ENCODE measurements around the gene RNF138. TPM values are rescaled to one million over a fixed set of nuclear protein-coding genes. Genes with fewer than 3 reads are reported as not detected.

Gene RNF138
- total and polyA plus RNA-seq, 2 of the 13 experiments (the other 11 are each of a cell fraction or from before 2014, with no cell fraction given) = 14.6 to 33.6 TPM

GRCh38 chr18:32074206-32074605 lies 17.5 kb upstream of the RNF138 start:
- no peaks in the 10 kb centered on the region for H4K20me1 ChIP-seq (ENCODE audit: insufficient read depth, low read length)
- H3K27ac ChIP-seq (ENCODE audit: extremely low read length, insufficient read depth, low read length) = no peak overlapping the region
- H3K79me2 ChIP-seq (ENCODE audit: insufficient read depth, low read length) = no peaks in the 10 kb centered on the region
- H2AFZ ChIP-seq (ENCODE audit: low read length) = no peak overlapping the region
- POLR2A ChIA-PET = no interaction called here
- no peak for ATAC-seq
- TF ChIP-seq ZFP91 (CRISPR knock-in tag; IDR thresholded peaks at IDR 0.05; ENCODE audit: borderline replicate concordance) = no peak
- TF ChIP-seq, protein P1, sequence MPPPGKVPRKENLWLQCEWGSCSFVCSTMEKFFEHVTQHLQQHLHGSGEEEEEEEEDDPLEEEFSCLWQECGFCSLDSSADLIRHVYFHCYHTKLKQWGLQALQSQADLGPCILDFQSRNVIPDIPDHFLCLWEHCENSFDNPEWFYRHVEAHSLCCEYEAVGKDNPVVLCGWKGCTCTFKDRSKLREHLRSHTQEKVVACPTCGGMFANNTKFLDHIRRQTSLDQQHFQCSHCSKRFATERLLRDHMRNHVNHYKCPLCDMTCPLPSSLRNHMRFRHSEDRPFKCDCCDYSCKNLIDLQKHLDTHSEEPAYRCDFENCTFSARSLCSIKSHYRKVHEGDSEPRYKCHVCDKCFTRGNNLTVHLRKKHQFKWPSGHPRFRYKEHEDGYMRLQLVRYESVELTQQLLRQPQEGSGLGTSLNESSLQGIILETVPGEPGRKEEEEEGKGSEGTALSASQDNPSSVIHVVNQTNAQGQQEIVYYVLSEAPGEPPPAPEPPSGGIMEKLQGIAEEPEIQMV (CRISPR knock-in tag; IDR thresholded peaks at IDR 0.05; ENCODE audit: low read depth) = no peak
- TF ChIP-seq HOXA5 (CRISPR knock-in tag; IDR thresholded peaks at IDR 0.05) = no peak
- no peaks in the 10 kb centered on the region for H3K9me3 ChIP-seq (ENCODE audit: low read length)
- H3K27me3 ChIP-seq (ENCODE audit: control insufficient read depth in 1 of 2, insufficient read depth in 2 of 2, low read length in 2 of 2) = no peaks in the 10 kb centered on the region
- DNase-seq (ENCODE audit: low spot score) = no peak
- no TSS peak for BruUV-seq (replicated peaks)
- no peaks in the 10 kb centered on the region for H3K36me3 ChIP-seq (replicated peaks in 1 of 2; ENCODE audit: control insufficient read depth in 1 of 2, insufficient read depth in 2 of 2, low read length in 2 of 2)
- no peaks in the 10 kb centered on the region for H3K4me1 ChIP-seq (ENCODE audit: insufficient read depth, low read length)
- intact Hi-C loops (cut with micrococcal nuclease; ENCODE audit: unreplicated experiment) (no loop called here), in situ Hi-C loops (cut with HindIII; ENCODE audit: extremely low pct_ligation_motif_present, low pct_unique_long_range_greater_than_20kb) (no loop called here)
- no peak for FAIRE-seq
- H3K4me3 ChIP-seq (replicated peaks in 1 of 3; ENCODE audit: insufficient read depth in 1 of 3, low read depth in 2 of 3, low read length in 3 of 3) = no peak overlapping the region
- CTCF ChIA-PET (ENCODE audit: low intra/inter-chr PET ratio, low total read pairs) = no interaction called here
- 100% methylated on average over 1 of the region's 1 CpG for WGBS (ENCODE audit: low lambda C conversion rate)
- no peak overlapping the region for H3K4me2 ChIP-seq (ENCODE audit: low read depth, low read length)
- no peak overlapping the region for H3K9ac ChIP-seq (ENCODE audit: insufficient read depth, low read depth, low read length)

DNA sequence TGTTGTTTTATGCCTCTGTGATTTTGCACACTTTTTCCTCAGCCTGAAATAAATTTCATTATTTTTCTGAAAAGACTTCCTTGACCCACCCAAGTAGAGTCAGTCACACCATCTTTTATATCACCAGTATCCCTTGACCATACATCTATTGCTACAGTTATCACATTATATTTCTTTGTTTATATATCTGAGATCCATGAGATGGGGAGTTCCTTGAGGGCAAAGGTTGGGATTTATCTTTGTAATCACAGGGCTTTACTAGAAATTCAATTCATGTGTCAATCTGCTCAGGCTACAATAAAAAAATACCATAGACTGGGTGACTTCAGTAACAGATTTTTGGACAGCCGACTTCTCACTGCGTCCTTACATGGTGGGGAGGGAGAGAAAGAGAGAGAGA lies 12.8 kb upstream of the RNF138 start:
- Histone ChIP-seq H4K20me1 (ENCODE audit: insufficient read depth, low read length) (no peaks in the 10 kb centered on the region), H3K4me2 (ENCODE audit: low read depth, low read length) (no peak overlapping the region), H2AFZ (ENCODE audit: low read length) (no peak overlapping the region), H3K27me3 (ENCODE audit: control insufficient read depth in 1 of 2, insufficient read depth in 2 of 2, low read length in 2 of 2) (no peaks in the 10 kb centered on the region; a peak in 1 of 5 replicates), H3K27ac (ENCODE audit: extremely low read length, insufficient read depth, low read length) (no peak overlapping the region), H3K9ac (ENCODE audit: insufficient read depth, low read depth, low read length) (no peak overlapping the region), H3K4me3 (replicated peaks in 1 of 3; ENCODE audit: insufficient read depth in 1 of 3, low read depth in 2 of 3, low read length in 3 of 3) (no peak overlapping the region), H3K79me2 (ENCODE audit: insufficient read depth, low read length) (no peaks in the 10 kb centered on the region), H3K4me1 (ENCODE audit: insufficient read depth, low read length) (no peaks in the 10 kb centered on the region), H3K36me3 (replicated peaks in 1 of 2; ENCODE audit: control insufficient read depth in 1 of 2, insufficient read depth in 2 of 2, low read length in 2 of 2) (no peaks in the 10 kb centered on the region), H3K9me3 (ENCODE audit: low read length) (no peaks in the 10 kb centered on the region)
- no peak for ATAC-seq
- in situ Hi-C loops (cut with HindIII; ENCODE audit: extremely low pct_ligation_motif_present, low pct_unique_long_range_greater_than_20kb) = no loop called here
- WGBS (ENCODE audit: low lambda C conversion rate) = 78% methylated on average over 2 of the region's 2 CpGs
- intact Hi-C loops (cut with micrococcal nuclease; ENCODE audit: unreplicated experiment) = no loop called here
- no peak for DNase-seq (ENCODE audit: low spot score)
- POLR2A ChIA-PET = interaction anchor here (1.2 kb wide), 1 partner anchor 13 kb away, joined by 3 read pairs; the partner anchor contains the start of gene RNF138
- CTCF ChIA-PET (ENCODE audit: low intra/inter-chr PET ratio, low total read pairs) = no interaction called here
- BruUV-seq (replicated peaks) = no TSS peak
- FAIRE-seq = no peak
- no peak for TF ChIP-seq TBP (CRISPR knock-in tag; IDR thresholded peaks at IDR 0.05)
- no peak for TF ChIP-seq ATF3 (CRISPR knock-in tag; IDR thresholded peaks at IDR 0.05)
- no peak for TF ChIP-seq ZNF672 (CRISPR knock-in tag; IDR thresholded peaks at IDR 0.05)
- no peak for TF ChIP-seq KAT7 (CRISPR knock-in tag; IDR thresholded peaks at IDR 0.05; ENCODE audit: borderline replicate concordance)
- no peak for TF ChIP-seq ZNF292 (CRISPR knock-in tag; IDR thresholded peaks at IDR 0.05; ENCODE audit: borderline replicate concordance, low read depth)
- TF ChIP-seq ZNF44 (CRISPR knock-in tag; IDR thresholded peaks at IDR 0.05) = no peak
- TF ChIP-seq HOXA7 (CRISPR knock-in tag; IDR thresholded peaks at IDR 0.05) = no peak
- no peak for TF ChIP-seq TOE1 (CRISPR knock-in tag; IDR thresholded peaks at IDR 0.05)
- TF ChIP-seq, protein P2, sequence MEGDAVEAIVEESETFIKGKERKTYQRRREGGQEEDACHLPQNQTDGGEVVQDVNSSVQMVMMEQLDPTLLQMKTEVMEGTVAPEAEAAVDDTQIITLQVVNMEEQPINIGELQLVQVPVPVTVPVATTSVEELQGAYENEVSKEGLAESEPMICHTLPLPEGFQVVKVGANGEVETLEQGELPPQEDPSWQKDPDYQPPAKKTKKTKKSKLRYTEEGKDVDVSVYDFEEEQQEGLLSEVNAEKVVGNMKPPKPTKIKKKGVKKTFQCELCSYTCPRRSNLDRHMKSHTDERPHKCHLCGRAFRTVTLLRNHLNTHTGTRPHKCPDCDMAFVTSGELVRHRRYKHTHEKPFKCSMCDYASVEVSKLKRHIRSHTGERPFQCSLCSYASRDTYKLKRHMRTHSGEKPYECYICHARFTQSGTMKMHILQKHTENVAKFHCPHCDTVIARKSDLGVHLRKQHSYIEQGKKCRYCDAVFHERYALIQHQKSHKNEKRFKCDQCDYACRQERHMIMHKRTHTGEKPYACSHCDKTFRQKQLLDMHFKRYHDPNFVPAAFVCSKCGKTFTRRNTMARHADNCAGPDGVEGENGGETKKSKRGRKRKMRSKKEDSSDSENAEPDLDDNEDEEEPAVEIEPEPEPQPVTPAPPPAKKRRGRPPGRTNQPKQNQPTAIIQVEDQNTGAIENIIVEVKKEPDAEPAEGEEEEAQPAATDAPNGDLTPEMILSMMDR (CRISPR knock-in tag; IDR thresholded peaks at IDR 0.05) = no peak
- no peak for TF ChIP-seq ZNF83 (CRISPR knock-in tag; IDR thresholded peaks at IDR 0.05; ENCODE audit: borderline replicate concordance)
